Upper lobe of left lung (tissue), 6 donors: Measurements from ENCODE around the gene SLC48A1. TPM values are rescaled to one million over a fixed set of nuclear protein-coding genes. Genes with fewer than 3 reads are reported as not detected.

Experiments
- ATAC-seq, 2 donors: fragments of 200-7000 bp; cut with Tn5 transposase; one replicate each; pipeline ENCODE4 v1.9.1; 2022; ENCODE audit warnings: mild to moderate bottlenecking in 2 of 2, moderate library complexity in 2 of 2; ENCODE audit not compliant: low FRiP score in 2 of 2
- DNase-seq, 2 donors: peaks; one replicate each; pipeline ENCODE4 v3.0.0-alpha.2; 2019 to 2020
- H3K27ac ChIP-seq, 4 donors: fragments of 200-600 bp; sonication (generic); one replicate each; pipeline ENCODE4 v1.5.1; 2016 to 2019
- H3K27me3 ChIP-seq, 4 donors: fragments of 200-600 bp; sonication (generic); one replicate each; pipeline ENCODE4 v1.5.1; 2017 to 2019
- H3K36me3 ChIP-seq, 4 donors: fragments of 200-600 bp; sonication (generic); one replicate each; pipeline ENCODE4 v1.5.1; 2016 to 2019
- H3K4me1 ChIP-seq, 4 donors: fragments of 200-600 bp; sonication (generic); one replicate each; pipeline ENCODE4 v1.5.1; 2018 to 2019
- H3K4me3 ChIP-seq, 4 donors: fragments of 200-600 bp; sonication (generic); one replicate each; pipeline ENCODE4 v1.5.1; 2017 to 2019; ENCODE audit warnings: mild to moderate bottlenecking in 2 of 4, moderate library complexity in 1 of 4
- H3K9me3 ChIP-seq, 4 donors: fragments of 200-600 bp; sonication (generic); one replicate each; pipeline ENCODE4 v1.5.1; 2018 to 2019
- CTCF ChIP-seq, 6 experiments: fragments of 450-650 bp in 4 of 6; fragments of 200-600 bp in 2 of 6; sonication (generic) in 2 of 6; IDR thresholded peaks; one replicate each; pipeline ENCODE4 v1.5.1; 2016 to 2019; ENCODE audit warnings: antibody characterized with exemption in 6 of 6
- EP300 ChIP-seq, 4 donors: sonication (generic); formaldehyde crosslinking; IDR thresholded peaks; one replicate each; pipeline ENCODE4 v1.5.1; 2017; ENCODE audit warnings: antibody characterized with exemption in 4 of 4, control low read depth in 2 of 4
- POLR2A ChIP-seq, 4 donors: fragments of 450-650 bp; IDR thresholded peaks; one replicate each; pipeline ENCODE4 v1.5.1; 2016 to 2017; ENCODE audit warnings: antibody characterized with exemption in 4 of 4, mild to moderate bottlenecking in 2 of 4
- POLR2AphosphoS5 ChIP-seq, 2 donors: sonication (generic); formaldehyde crosslinking; IDR thresholded peaks; one replicate each; pipeline ENCODE4 v1.5.1; 2017; ENCODE audit warnings: antibody characterized with exemption in 2 of 2
- WGBS, 2 donors: methylation state at CpG; one replicate each; pipeline ENCODE4 v1.1.5; 2017 to 2018; 5-methylcytosine and 5-hydroxymethylcytosine counted together
- total RNA-seq, 6 donors: library from RNA; depleted of rRNA in 4 of 6; stranded (reverse); fragments of >200 nt in 4 of 6; gene quantifications; one replicate each; pipeline versions ENCODE4 v1.1.0 to v1.2.1, GENCODE V29; 2016 to 2021
- donor health status: DM: no; HTN: no; CAD: no; lungs with moderate emphysema.
- donor health status: DM: no; HTN: yes; CAD: no; lungs with severe emphysema.

The SLC48A1 gene
- total RNA-seq, 6 donors from 2014 or later: 26.5 to 36.5 (median 33.9) TPM

- no peak for DNase-seq
- ATAC-seq: no peak
- 54 to 79% methylated on average over 3 to 4 of the region's 4 CpGs for WGBS, 2 donors
- Histone ChIP-seq H3K9me3 (no peaks in the 10 kb centered on the region), H3K36me3 (no peaks in the 10 kb centered on the region), H3K27ac (peak overlapping the region; percentile 85 to 99 (median 94)), H3K4me1 (peaks cover 47 to 64% (median 58%) of the 10 kb centered on the region in 4 donors), H3K4me3 (peak overlapping the region in 1 of 4 donors; percentile 23), H3K27me3 (no peaks in the 10 kb centered on the region)
- no peak for TF ChIP-seq EP300 (IDR thresholded peaks at IDR 0.05)
- no peak for TF ChIP-seq POLR2AphosphoS5 (IDR thresholded peaks at IDR 0.05)
- no peak for TF ChIP-seq CTCF (IDR thresholded peaks at IDR 0.05)
- no peak for TF ChIP-seq POLR2A (IDR thresholded peaks at IDR 0.05)
These were observed 56.5 kb downstream of the SLC48A1 start for GRCh38 chr12:47829584-47829983.

Other genes with a start within 250 kb of the SLC48A1 start
- gene RPAP3, start 67.2 kb upstream of the SLC48A1 start, total RNA-seq: 10 to 100 TPM in 5 of 6 donors, 1 to 10 TPM in 1; 6.5 to 28.0 (median 16.4) TPM
- 1 to 10 TPM in 2 of 6 donors, under 1 TPM in 2, not detected in 2; 0.14 to 2.1 (median 0.83) TPM for gene ENDOU, start 47.7 kb upstream of the SLC48A1 start, total RNA-seq
- gene RAPGEF3, start 14.4 kb upstream of the SLC48A1 start, total RNA-seq: 10 to 100 TPM; 19.0 to 94.0 (median 52.1) TPM
- 100 to 1,000 TPM in 4 of 6 donors, 10 to 100 TPM in 2; 66.6 to 164 (median 126) TPM for gene HDAC7, start 46.7 kb downstream of the SLC48A1 start, total RNA-seq
- 10 to 100 TPM; 23.0 to 41.1 (median 27.5) TPM for gene VDR, start 131.8 kb downstream of the SLC48A1 start, total RNA-seq
- 10 to 100 TPM; 32.8 to 90.6 (median 38.5) TPM for gene TMEM106C, start 190.4 kb downstream of the SLC48A1 start, total RNA-seq
- gene COL2A1, start 231.2 kb downstream of the SLC48A1 start, total RNA-seq: under 1 TPM in 1 of 6 donors, not detected in 5; 0.34 TPM